Chondrocyte (in vitro differentiated cells): ENCODE data around the gene RFC2. TPM values are rescaled to one million over a fixed set of nuclear protein-coding genes. Genes with fewer than 3 reads are reported as not detected.

Experiments used
- DNase-seq: peaks from one replicate; pipeline ENCODE4 v3.0.0; 2021; ENCODE audit warnings: mixed read lengths, low spot score
- H3K27ac Mint-ChIP-seq: one replicate; pipeline ENCODE4 v1.8.0; 2021; ENCODE audit warnings: mild to moderate bottlenecking, moderate library complexity, mixed read lengths; ENCODE audit not compliant: unreplicated experiment
- H3K27me3 Mint-ChIP-seq: 2 replicates; pipeline ENCODE4 v1.8.0; 2021; ENCODE audit warnings: low read depth, mixed read lengths
- H3K36me3 Mint-ChIP-seq: 2 replicates; pipeline ENCODE4 v1.8.0; 2021; ENCODE audit warnings: low read depth, mixed read lengths
- H3K4me1 Mint-ChIP-seq: 2 replicates; pipeline ENCODE4 v1.8.0; 2021; ENCODE audit warnings: low read depth, mild to moderate bottlenecking, mixed read lengths
- H3K4me3 Mint-ChIP-seq: one replicate; pipeline ENCODE4 v1.8.0; 2021; ENCODE audit warnings: mild to moderate bottlenecking, moderate library complexity, mixed read lengths; ENCODE audit not compliant: unreplicated experiment
- H3K9me3 Mint-ChIP-seq: 2 replicates; pipeline ENCODE4 v1.8.0; 2021; ENCODE audit warnings: low read depth, mixed read lengths
- total RNA-seq: library from RNA; stranded (reverse); gene quantifications from 3 replicates; pipeline ENCODE4 v1.2.1, GENCODE V29; 2021
- TF ChIP-seq, protein P1 (sequence below): fragments of 200-600 bp; sonication (generic); IDR thresholded peaks from 2 replicates; pipeline ENCODE4 v1.5.0; 2021; ENCODE audit warnings: antibody characterized with exemption, mild to moderate bottlenecking, moderate library complexity

RFC2 gene
- total RNA-seq, 1 donor from 2014 or later = 11.0 TPM

DNA sequence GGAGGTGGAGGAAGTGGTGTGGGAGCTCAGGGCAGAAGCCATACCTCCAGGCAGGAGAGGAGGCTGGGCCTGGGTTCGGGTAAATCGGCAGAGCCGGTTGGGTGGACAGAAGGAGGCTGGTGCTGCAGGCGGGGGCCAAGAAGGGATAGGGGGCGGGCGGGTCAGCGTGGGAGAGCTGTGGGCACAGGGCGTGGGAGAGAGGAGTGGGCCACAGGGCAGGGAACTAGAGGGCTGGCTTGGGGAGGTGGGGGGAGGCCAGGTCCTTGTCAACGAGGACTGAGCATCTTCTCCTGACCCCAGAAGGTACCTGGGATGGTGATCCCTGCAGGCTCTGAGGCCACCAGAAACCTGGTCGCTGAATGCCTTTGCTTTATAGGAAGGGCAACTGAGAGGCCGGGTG lies 32.5 kb downstream of the RFC2 start:
- peaks cover 1% of the 10 kb centered on the region for H3K36me3 Mint-ChIP-seq
- DNase-seq = no peak
- no peak overlapping the region for H3K27ac Mint-ChIP-seq
- H3K4me3 Mint-ChIP-seq = no peak overlapping the region
- no peaks in the 10 kb centered on the region for H3K4me1 Mint-ChIP-seq
- H3K27me3 Mint-ChIP-seq = no peaks in the 10 kb centered on the region
- H3K9me3 Mint-ChIP-seq = no peaks in the 10 kb centered on the region
- TF ChIP-seq, protein P1, sequence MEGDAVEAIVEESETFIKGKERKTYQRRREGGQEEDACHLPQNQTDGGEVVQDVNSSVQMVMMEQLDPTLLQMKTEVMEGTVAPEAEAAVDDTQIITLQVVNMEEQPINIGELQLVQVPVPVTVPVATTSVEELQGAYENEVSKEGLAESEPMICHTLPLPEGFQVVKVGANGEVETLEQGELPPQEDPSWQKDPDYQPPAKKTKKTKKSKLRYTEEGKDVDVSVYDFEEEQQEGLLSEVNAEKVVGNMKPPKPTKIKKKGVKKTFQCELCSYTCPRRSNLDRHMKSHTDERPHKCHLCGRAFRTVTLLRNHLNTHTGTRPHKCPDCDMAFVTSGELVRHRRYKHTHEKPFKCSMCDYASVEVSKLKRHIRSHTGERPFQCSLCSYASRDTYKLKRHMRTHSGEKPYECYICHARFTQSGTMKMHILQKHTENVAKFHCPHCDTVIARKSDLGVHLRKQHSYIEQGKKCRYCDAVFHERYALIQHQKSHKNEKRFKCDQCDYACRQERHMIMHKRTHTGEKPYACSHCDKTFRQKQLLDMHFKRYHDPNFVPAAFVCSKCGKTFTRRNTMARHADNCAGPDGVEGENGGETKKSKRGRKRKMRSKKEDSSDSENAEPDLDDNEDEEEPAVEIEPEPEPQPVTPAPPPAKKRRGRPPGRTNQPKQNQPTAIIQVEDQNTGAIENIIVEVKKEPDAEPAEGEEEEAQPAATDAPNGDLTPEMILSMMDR = no peak

DNA sequence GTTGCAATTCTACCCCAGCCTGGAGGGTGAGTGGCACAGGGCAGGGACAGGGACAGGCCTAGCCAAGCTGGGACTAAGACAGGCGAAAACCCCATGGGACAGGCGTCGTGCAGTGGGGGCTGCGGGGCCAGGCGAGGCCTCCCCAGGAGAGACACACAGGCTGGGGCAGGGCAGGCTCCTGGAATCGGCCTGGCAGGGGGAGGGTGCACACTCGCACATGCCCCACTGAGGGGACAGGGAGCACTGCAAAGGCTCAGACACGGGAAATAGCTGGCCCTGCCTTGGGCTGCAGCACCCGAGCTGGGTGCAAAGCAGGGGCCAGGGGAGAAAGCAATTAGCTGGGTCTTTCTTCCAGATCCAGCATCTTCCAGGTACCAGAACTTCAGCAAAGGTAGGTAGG lies 34.0 kb downstream of the RFC2 start:
- Mint-ChIP-seq H3K27me3 (no peaks in the 10 kb centered on the region), H3K9me3 (no peaks in the 10 kb centered on the region), H3K27ac (no peak overlapping the region), H3K36me3 (peaks cover 1% of the 10 kb centered on the region), H3K4me1 (no peaks in the 10 kb centered on the region), H3K4me3 (no peak overlapping the region)
- TF ChIP-seq, protein P1 = no peak
- DNase-seq = no peak

DNA sequence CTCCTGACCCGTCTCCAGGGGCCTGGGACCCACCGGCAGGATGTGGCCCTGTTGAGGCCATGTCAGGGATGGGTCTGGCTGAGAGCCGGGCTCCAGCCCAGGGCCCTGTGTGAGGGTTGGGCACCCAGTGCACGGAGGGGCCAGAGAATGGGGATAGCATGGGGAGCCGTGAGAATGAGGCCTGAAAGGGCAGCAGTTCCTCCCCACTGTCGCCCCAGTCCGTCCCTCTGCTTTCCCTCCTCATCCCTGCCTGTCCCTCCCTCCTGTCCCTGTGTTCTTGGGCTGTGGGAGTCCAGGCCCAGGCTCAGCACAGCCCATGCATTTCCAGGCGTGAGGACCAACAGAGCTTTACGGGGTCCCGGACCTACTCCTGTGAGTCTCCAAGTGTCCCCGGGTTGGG lies 34.8 kb downstream of the RFC2 start:
- TF ChIP-seq, protein P1 = no peak
- no peaks in the 10 kb centered on the region for H3K4me1 Mint-ChIP-seq
- no peak overlapping the region for H3K27ac Mint-ChIP-seq

DNA sequence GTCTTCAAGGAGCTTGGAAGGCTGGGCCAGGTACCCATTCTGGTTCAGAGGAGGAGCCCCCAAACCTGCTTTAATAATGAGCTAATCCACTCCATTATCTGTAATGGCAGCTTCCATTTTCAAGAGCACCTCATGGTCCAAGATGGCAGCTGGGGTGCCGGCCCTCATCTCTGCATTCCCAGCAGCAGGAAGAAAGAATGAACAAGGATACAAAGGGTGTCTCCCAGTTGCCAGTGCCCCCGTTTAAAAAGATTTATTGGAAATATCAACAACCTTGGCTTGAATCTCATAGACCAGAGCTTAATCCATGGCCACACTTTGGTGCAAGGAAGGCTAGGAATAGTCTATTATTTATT lies 35.9 kb downstream of the RFC2 start:
- no peaks in the 10 kb centered on the region for H3K4me1 Mint-ChIP-seq
- TF ChIP-seq, protein P1 = no peak
- no peaks in the 10 kb centered on the region for H3K9me3 Mint-ChIP-seq
- no peak overlapping the region for H3K4me3 Mint-ChIP-seq
- peaks cover under 1% of the 10 kb centered on the region for H3K36me3 Mint-ChIP-seq
- H3K27ac Mint-ChIP-seq = no peak overlapping the region
- DNase-seq = no peak
- no peaks in the 10 kb centered on the region for H3K27me3 Mint-ChIP-seq

More for the DNA sequence above, 34.8 kb downstream of the RFC2 start:
- Mint-ChIP-seq H3K9me3 (no peaks in the 10 kb centered on the region), H3K4me3 (no peak overlapping the region), H3K36me3 (peaks cover 1% of the 10 kb centered on the region), H3K27me3 (no peaks in the 10 kb centered on the region)
- no peak for DNase-seq

DNA sequence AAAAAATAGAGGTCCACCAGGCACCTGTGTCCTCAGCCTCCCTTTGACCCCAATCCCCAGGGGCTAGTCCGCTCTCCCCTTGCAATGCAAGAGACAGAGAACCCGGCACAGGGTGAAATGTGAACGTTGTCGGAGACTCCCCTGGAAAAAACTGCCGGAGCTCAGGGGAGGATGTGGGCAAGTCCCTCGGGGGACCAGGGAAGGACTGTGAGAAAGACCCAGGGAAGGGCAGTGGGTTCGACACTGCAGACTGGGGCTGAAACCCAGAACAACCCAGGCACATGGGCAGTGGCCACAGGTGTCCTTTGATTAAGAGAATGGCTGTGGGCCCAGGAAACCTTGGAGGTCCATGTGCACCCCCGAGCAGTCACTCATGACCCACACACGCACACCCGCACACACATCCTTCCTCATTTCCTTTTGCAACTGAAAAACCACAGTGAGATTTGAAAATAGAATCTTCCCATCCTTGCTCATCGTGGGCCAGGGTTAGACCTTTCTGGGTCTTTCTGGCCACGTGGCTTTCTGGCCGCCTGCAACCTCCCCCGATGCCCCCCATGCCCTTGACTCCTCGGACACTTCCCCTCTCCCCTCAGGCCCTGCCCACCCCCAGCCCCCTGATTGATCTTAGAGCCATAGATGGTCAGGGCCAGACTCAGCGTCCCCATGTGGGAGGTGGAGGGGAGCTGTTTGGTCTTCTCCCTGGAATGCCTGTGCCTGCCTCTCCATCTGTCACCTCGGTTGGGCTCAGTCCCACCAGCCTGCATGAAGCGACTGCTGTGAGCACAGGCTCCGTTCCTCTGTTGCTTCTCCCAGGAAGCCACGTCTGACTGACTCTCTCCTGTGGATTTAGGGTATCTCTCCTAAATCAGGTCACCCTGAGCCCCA lies 36.5 kb downstream of the RFC2 start:
- TF ChIP-seq, protein P1 = no peak
- no peaks in the 10 kb centered on the region for H3K9me3 Mint-ChIP-seq
- DNase-seq = no peak
- H3K4me1 Mint-ChIP-seq = no peaks in the 10 kb centered on the region
- H3K27me3 Mint-ChIP-seq = no peaks in the 10 kb centered on the region
- H3K36me3 Mint-ChIP-seq = no peaks in the 10 kb centered on the region
- H3K4me3 Mint-ChIP-seq = no peak overlapping the region
- no peak overlapping the region for H3K27ac Mint-ChIP-seq
